Activated CD4-positive, alpha-beta T cell treated with anti-CD3 and anti-CD28 coated beads, Interleukin-2, amount 50 U/mL, for 1 hour (primary cell): ENCODE data around the gene FOXK1.
"Not testable (repeated sequence)": the region's sequence is repeated elsewhere in the genome, so short reads cannot be mapped to it uniquely, and the experiment has no call there.

ENCODE experiments used
- DNase-seq: peaks from one replicate; pipeline ENCODE4 v3.0.0-alpha.2; 2020

Gene FOXK1

GRCh38 chr7:4681886-4682620 lies at the start of gene FOXK1:
TSS of gene FOXK1 (plus strand) at chr7:4682295. CDS start at chr7:4682309, 14 bp downstream.
- peak; percentile 79 for DNase-seq

- DNase-seq = no peak
Observed at GRCh38 chr7:4633012-4633411, 49.1 kb upstream of the FOXK1 start.

- no peak for DNase-seq
Observed at GRCh38 chr7:4634166-4634565, 47.9 kb upstream of the FOXK1 start.

- DNase-seq = no peak
Observed at GRCh38 chr7:4638781-4639575, 43.1 kb upstream of the FOXK1 start.

GRCh38 chr7:4641091-4641666 lies 40.9 kb upstream of the FOXK1 start:
- DNase-seq = no peak

GRCh38 chr7:4641667-4642467 lies 40.2 kb upstream of the FOXK1 start:
- DNase-seq = peak; percentile 96

GRCh38 chr7:4642468-4643203 lies 39.5 kb upstream of the FOXK1 start:
- DNase-seq = no peak

- not testable (repeated sequence) for DNase-seq
Observed at GRCh38 chr7:4643204-4643471, 39.0 kb upstream of the FOXK1 start.

GRCh38 chr7:4645246-4645645 lies 36.8 kb upstream of the FOXK1 start:
- DNase-seq = no peak

- no peak for DNase-seq
Observed at GRCh38 chr7:4648111-4648510, 34.0 kb upstream of the FOXK1 start.

GRCh38 chr7:4650433-4651047 lies 31.6 kb upstream of the FOXK1 start:
- no peak for DNase-seq

GRCh38 chr7:4653771-4654170 lies 28.3 kb upstream of the FOXK1 start:
- DNase-seq = no peak

- DNase-seq = no peak
Observed at GRCh38 chr7:4655311-4655710, 26.8 kb upstream of the FOXK1 start.

GRCh38 chr7:4655896-4656295 lies 26.2 kb upstream of the FOXK1 start:
- DNase-seq = no peak

- DNase-seq = no peak
Observed at GRCh38 chr7:4657640-4658417, 24.3 kb upstream of the FOXK1 start.

- no peak for DNase-seq
Observed at GRCh38 chr7:4659551-4660286, 22.4 kb upstream of the FOXK1 start.

- DNase-seq = no peak
Observed at GRCh38 chr7:4661871-4662270, 20.2 kb upstream of the FOXK1 start.

- DNase-seq = no peak
Observed at GRCh38 chr7:4663239-4664018, 18.7 kb upstream of the FOXK1 start.

GRCh38 chr7:4665661-4666060 lies 16.4 kb upstream of the FOXK1 start:
- no peak for DNase-seq
